MCF 10A (cell line): ENCODE results near the gene FKBP8. TPM values are rescaled to one million over a fixed set of nuclear protein-coding genes. Genes with fewer than 3 reads are reported as not detected.

Experiments
- BruUV-seq: library from RNA; stranded (reverse); fragments of 400-500 nt; replicated peaks from 2 replicates; lab custom pipeline; 2021; lab: Mats Ljungman, UMichigan
- CTCF ChIA-PET: fragments of 300-600 bp; sonication (Branson Sonifier 250); formaldehyde crosslinking; extraction: SDS; loops from one replicate; lab custom pipeline; 2021; ENCODE audit warnings: antibody characterized with exemption, inconsistent platforms; lab: Yijun Ruan, JAX
- POLR2A ChIA-PET: fragments of 300-600, 350-650 bp; sonication (Branson Sonifier 250); formaldehyde crosslinking; extraction: SDS; loops from one replicate; lab custom pipeline; 2020; ENCODE audit warnings: antibody characterized with exemption, inconsistent platforms; lab: Yijun Ruan, JAX
- DNase-seq: peaks from one replicate; pipeline ENCODE4 v3.0.0-alpha.2; 2018; ENCODE audit not compliant: unreplicated experiment
- H3K27ac Mint-ChIP-seq: one replicate; pipeline ENCODE4 v1.8.0; 2022; ENCODE audit warnings: mild to moderate bottlenecking, low read depth, mixed read lengths; ENCODE audit not compliant: unreplicated experiment
- H3K27me3 Mint-ChIP-seq: one replicate; pipeline ENCODE4 v1.8.0; 2022; ENCODE audit warnings: mixed read lengths; ENCODE audit not compliant: insufficient read depth, unreplicated experiment
- H3K36me3 Mint-ChIP-seq: one replicate; pipeline ENCODE4 v1.8.0; 2022; ENCODE audit warnings: mild to moderate bottlenecking, moderate library complexity, mixed read lengths; ENCODE audit not compliant: insufficient read depth, unreplicated experiment
- H3K4me1 Mint-ChIP-seq: one replicate; pipeline ENCODE4 v1.8.0; 2022; ENCODE audit warnings: mixed read lengths; ENCODE audit not compliant: insufficient read depth, unreplicated experiment
- H3K4me3 Mint-ChIP-seq: one replicate; pipeline ENCODE4 v1.8.0; 2022; ENCODE audit warnings: mild to moderate bottlenecking, moderate library complexity, mixed read lengths; ENCODE audit not compliant: unreplicated experiment
- H3K9me3 Mint-ChIP-seq: one replicate; pipeline ENCODE4 v1.8.0; 2022; ENCODE audit warnings: mixed read lengths; ENCODE audit not compliant: unreplicated experiment
- intact Hi-C: fragments of 100-400 bp; cut with micrococcal nuclease; formaldehyde crosslinking; loops from 2 replicates; pipeline ENCODE4 v1.14.1; 2022
- total RNA-seq: library from RNA; stranded (reverse); gene quantifications from 2 replicates; pipeline ENCODE4 v1.2.3, GENCODE V29; 2022
- TF ChIP-seq, protein P1 (sequence below): fragments of 200-600 bp; IDR thresholded peaks from one replicate; pipeline ENCODE4 v1.8.0; 2022; ENCODE audit warnings: antibody characterized with exemption, mild to moderate bottlenecking; ENCODE audit not compliant: unreplicated experiment

The FKBP8 gene
- total RNA-seq, 1 experiment from 2014 or later: 154 TPM

GRCh38 chr19:18503971-18504885 is 39.1 kb downstream of the FKBP8 start:
- BruUV-seq: no TSS peak
- intact Hi-C loops: no loop called here
- TF ChIP-seq, protein P1, sequence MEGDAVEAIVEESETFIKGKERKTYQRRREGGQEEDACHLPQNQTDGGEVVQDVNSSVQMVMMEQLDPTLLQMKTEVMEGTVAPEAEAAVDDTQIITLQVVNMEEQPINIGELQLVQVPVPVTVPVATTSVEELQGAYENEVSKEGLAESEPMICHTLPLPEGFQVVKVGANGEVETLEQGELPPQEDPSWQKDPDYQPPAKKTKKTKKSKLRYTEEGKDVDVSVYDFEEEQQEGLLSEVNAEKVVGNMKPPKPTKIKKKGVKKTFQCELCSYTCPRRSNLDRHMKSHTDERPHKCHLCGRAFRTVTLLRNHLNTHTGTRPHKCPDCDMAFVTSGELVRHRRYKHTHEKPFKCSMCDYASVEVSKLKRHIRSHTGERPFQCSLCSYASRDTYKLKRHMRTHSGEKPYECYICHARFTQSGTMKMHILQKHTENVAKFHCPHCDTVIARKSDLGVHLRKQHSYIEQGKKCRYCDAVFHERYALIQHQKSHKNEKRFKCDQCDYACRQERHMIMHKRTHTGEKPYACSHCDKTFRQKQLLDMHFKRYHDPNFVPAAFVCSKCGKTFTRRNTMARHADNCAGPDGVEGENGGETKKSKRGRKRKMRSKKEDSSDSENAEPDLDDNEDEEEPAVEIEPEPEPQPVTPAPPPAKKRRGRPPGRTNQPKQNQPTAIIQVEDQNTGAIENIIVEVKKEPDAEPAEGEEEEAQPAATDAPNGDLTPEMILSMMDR: no peak
- DNase-seq: no peak
- ChIA-PET POLR2A (no interaction called here), CTCF (interaction anchor here (0.5 to 0.9 kb wide), 3 partner anchors 16 to 372 kb away, joined by 3 to 4 read pairs (median 3); no protein-coding TSS in a partner anchor)
- Mint-ChIP-seq H3K36me3 (peaks cover 14% of the 10 kb centered on the region), H3K4me1 (peaks cover 43% of the 10 kb centered on the region), H3K4me3 (no peak overlapping the region), H3K9me3 (no peaks in the 10 kb centered on the region), H3K27ac (no peak overlapping the region), H3K27me3 (no peaks in the 10 kb centered on the region)

DNA sequence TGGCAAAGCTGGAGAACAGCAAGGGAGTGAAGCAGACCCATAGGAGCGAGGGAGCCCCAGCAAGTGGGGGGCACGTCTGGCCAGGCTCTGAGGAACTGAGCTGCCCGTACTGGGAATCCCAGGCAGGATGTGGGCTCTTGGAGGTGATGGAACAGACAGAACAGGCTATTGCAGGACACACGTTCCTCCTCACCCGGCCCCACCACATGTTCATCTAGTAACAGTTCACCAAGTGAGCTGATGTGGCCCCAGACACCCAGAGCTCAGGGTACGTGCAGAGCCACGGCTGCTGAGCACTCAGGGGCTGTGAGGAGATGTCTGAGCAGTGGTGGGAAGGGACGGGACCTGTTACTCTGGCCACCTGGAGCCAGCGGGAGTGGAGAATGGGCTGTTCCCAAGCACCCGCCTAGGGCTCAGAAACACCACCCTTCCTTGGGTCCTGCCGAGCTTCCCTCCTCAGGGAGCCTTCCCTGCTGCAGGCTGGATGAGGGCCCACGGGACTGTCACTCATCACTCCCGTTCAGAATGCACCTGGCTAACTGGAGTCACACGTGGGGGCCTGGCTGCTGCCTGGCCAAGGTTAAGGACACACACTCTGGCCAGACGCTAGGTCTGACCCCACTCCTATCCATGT is 39.9 kb downstream of the FKBP8 start:
- TF ChIP-seq, protein P1: no peak
- no peak for DNase-seq
- peaks cover 43% of the 10 kb centered on the region for H3K4me1 Mint-ChIP-seq
- ChIA-PET POLR2A (no interaction called here), CTCF (interaction anchor here (0.5 to 1.4 kb wide), 5 partner anchors 16 to 34 kb away, joined by 3 to 4 read pairs (median 3); no protein-coding TSS in a partner anchor)
- no peaks in the 10 kb centered on the region for H3K27me3 Mint-ChIP-seq
- peak overlapping the region; percentile 82 for H3K27ac Mint-ChIP-seq
- no peak overlapping the region for H3K4me3 Mint-ChIP-seq
- BruUV-seq: no TSS peak
- no peaks in the 10 kb centered on the region for H3K9me3 Mint-ChIP-seq
- H3K36me3 Mint-ChIP-seq: peaks cover 14% of the 10 kb centered on the region
- intact Hi-C loops: no loop called here

GRCh38 chr19:18502638-18503294 is 40.6 kb downstream of the FKBP8 start:
- peaks cover 14% of the 10 kb centered on the region for H3K36me3 Mint-ChIP-seq
- TF ChIP-seq, protein P1: no peak
- peaks cover 43% of the 10 kb centered on the region for H3K4me1 Mint-ChIP-seq
- DNase-seq: no peak
- no peak overlapping the region for H3K4me3 Mint-ChIP-seq
- H3K9me3 Mint-ChIP-seq: no peaks in the 10 kb centered on the region
- no TSS peak for BruUV-seq
- intact Hi-C loops: no loop called here
- peak overlapping the region; percentile 82 for H3K27ac Mint-ChIP-seq
- H3K27me3 Mint-ChIP-seq: no peaks in the 10 kb centered on the region
- CTCF ChIA-PET: interaction anchor here (0.6 to 1.4 kb wide), 4 partner anchors 17 to 33 kb away, joined by 3 to 4 read pairs (median 3); no protein-coding TSS in a partner anchor
- POLR2A ChIA-PET: no interaction called here
